CD4-positive, alpha-beta T cell (primary cell): ENCODE data around the gene LIPE. TPM values are rescaled to one million over a fixed set of nuclear protein-coding genes. Genes with fewer than 3 reads are reported as not detected.

Source experiments
- ATAC-seq: fragments of 200-7000 bp; cut with Tn5 transposase; one replicate; pipeline ENCODE4 v1.10.0; 2022; ENCODE audit warnings: mild to moderate bottlenecking; ENCODE audit not compliant: poor library complexity
- CTCF ChIA-PET: fragments of 350-600 bp; sonication (Branson Sonifier 250); formaldehyde crosslinking; loops from one replicate; lab custom pipeline; 2021; ENCODE audit warnings: antibody characterized with exemption, inconsistent platforms; lab: Charles Lee
- POLR2A ChIA-PET: fragments of 350-600 bp; sonication (Branson Sonifier 250); formaldehyde crosslinking; loops from one replicate; lab custom pipeline; 2021; ENCODE audit warnings: antibody characterized with exemption, inconsistent platforms; lab: Charles Lee
- DNase-seq, 14 experiments: peaks; one replicate each; pipeline ENCODE4 v3.0.0-alpha.2; 2013 to 2020; ENCODE audit warnings: mixed read lengths in 2 of 14
- H3K27ac ChIP-seq, 2 donors: one replicate each; pipeline versions ENCODE4 v1.5.1 to v1.7.0; 2013; ENCODE audit warnings: low read length in 2 of 2, low read depth in 1 of 2, mild to moderate bottlenecking in 1 of 2
- H3K27me3 ChIP-seq, 2 experiments: 1 replicate in 1 of 2; 2 replicates in 1 of 2; pipeline versions ENCODE4 v1.6.1 to v1.7.0; 2013; ENCODE audit warnings: low read length in 2 of 2, control low read depth in 1 of 2, mild to moderate bottlenecking in 1 of 2, moderate library complexity in 1 of 2; ENCODE audit not compliant: insufficient read depth in 2 of 2, control insufficient read depth in 1 of 2
- H3K36me3 ChIP-seq: one replicate; pipeline ENCODE4 v1.6.1; 2013; ENCODE audit warnings: low read length, control low read depth; ENCODE audit not compliant: insufficient read depth
- H3K4me1 ChIP-seq: one replicate; pipeline ENCODE4 v1.6.1; 2013; ENCODE audit warnings: low read length, control low read depth; ENCODE audit not compliant: insufficient read depth
- H3K4me3 ChIP-seq: one replicate; pipeline ENCODE4 v1.5.1; 2013; ENCODE audit warnings: mild to moderate bottlenecking, low read length, moderate library complexity
- H3K9me3 ChIP-seq, 2 experiments: 1 replicate in 1 of 2; 2 replicates in 1 of 2; pipeline versions ENCODE4 v1.6.1 to v1.7.0; 2013; ENCODE audit warnings: low read length in 2 of 2, mild to moderate bottlenecking in 2 of 2, control low read depth in 1 of 2, moderate library complexity in 1 of 2; ENCODE audit not compliant: control insufficient read depth in 1 of 2, insufficient read depth in 1 of 2
- H3K27ac Mint-ChIP-seq: one replicate; pipeline ENCODE4 v1.8.0; 2020; ENCODE audit warnings: mixed read lengths
- H3K27me3 Mint-ChIP-seq: one replicate; pipeline ENCODE4 v1.8.0; 2021; ENCODE audit warnings: mixed read lengths
- H3K36me3 Mint-ChIP-seq: one replicate; pipeline ENCODE4 v1.8.0; 2021; ENCODE audit warnings: low read depth, mixed read lengths
- H3K4me1 Mint-ChIP-seq: one replicate; pipeline ENCODE4 v1.8.0; 2021; ENCODE audit warnings: low read depth, mixed read lengths
- H3K4me3 Mint-ChIP-seq: one replicate; pipeline ENCODE4 v1.8.0; 2020; ENCODE audit warnings: mild to moderate bottlenecking, mixed read lengths
- H3K9me3 Mint-ChIP-seq: one replicate; pipeline ENCODE4 v1.8.0; 2020; ENCODE audit warnings: mixed read lengths
- CTCF ChIP-seq: fragments of 200-600 bp; IDR thresholded peaks from one replicate; pipeline ENCODE4 v1.8.0; 2022; ENCODE audit warnings: antibody characterized with exemption, mild to moderate bottlenecking
- intact Hi-C, 2 experiments: fragments of 100-400 bp; cut with DNase I in 1 of 2; cut with micrococcal nuclease in 1 of 2; formaldehyde crosslinking; loops; one replicate each; pipeline versions ENCODE4 v1.15.1 to v1.9.0; 2023 to 2025; cut with DNase I, micrococcal nuclease
- total RNA-seq, 174 experiments: library from RNA in 2 of 174; stranded (reverse) in 2 of 174; gene quantifications; one replicate each; pipeline ENCODE4 v1.2.3 and lab custom pipeline; 2021 to 2026

LIPE gene
- total RNA-seq, 2 experiments from 2014 or later = 7.6 to 8.2 TPM

GRCh38 chr19:42409477-42409876 lies 17.7 kb downstream of the LIPE start:
- no peak for ATAC-seq
- ChIA-PET CTCF (interaction anchor here (1.5 kb wide), 1 partner anchor 31 kb away, joined by 3 read pairs; no protein-coding TSS in a partner anchor), POLR2A (no interaction called here)
- H3K36me3 ChIP-seq = peaks cover 42% of the 10 kb centered on the region
- Mint-ChIP-seq H3K4me3 (no peak overlapping the region), H3K36me3 (peaks cover 29% of the 10 kb centered on the region), H3K27ac (no peak overlapping the region), H3K27me3 (no peaks in the 10 kb centered on the region), H3K4me1 (peaks cover 4% of the 10 kb centered on the region), H3K9me3 (no peaks in the 10 kb centered on the region)
- intact Hi-C loops = loop anchor here in 1 of 2 experiments (10.0 kb wide), 1 partner anchor 295 kb away; no protein-coding TSS in a partner anchor
- H3K4me3 ChIP-seq = no peak overlapping the region
- H3K9me3 ChIP-seq = no peaks in the 10 kb centered on the region
- H3K4me1 ChIP-seq = peaks cover 3% of the 10 kb centered on the region
- TF ChIP-seq CTCF = no peak
- no peak for DNase-seq
- H3K27me3 ChIP-seq = no peaks in the 10 kb centered on the region
- no peak overlapping the region for H3K27ac ChIP-seq

- no peak overlapping the region for H3K27ac ChIP-seq
- ChIA-PET POLR2A (no interaction called here), CTCF (no interaction called here)
- Mint-ChIP-seq H3K27me3 (no peaks in the 10 kb centered on the region), H3K9me3 (no peaks in the 10 kb centered on the region), H3K36me3 (peaks cover 24% of the 10 kb centered on the region), H3K4me1 (no peaks in the 10 kb centered on the region), H3K4me3 (no peak overlapping the region), H3K27ac (no peak overlapping the region)
- no peaks in the 10 kb centered on the region for H3K27me3 ChIP-seq
- intact Hi-C loops = loop anchor here in 1 of 2 experiments (10.0 kb wide), 1 partner anchor 293 kb away; no protein-coding TSS in a partner anchor
- H3K36me3 ChIP-seq = peaks cover 36% of the 10 kb centered on the region
- DNase-seq = no peak
- no peak for TF ChIP-seq CTCF
- ATAC-seq = no peak
- H3K4me1 ChIP-seq = peaks cover 3% of the 10 kb centered on the region
- H3K9me3 ChIP-seq = no peaks in the 10 kb centered on the region
- no peak overlapping the region for H3K4me3 ChIP-seq
Measured at GRCh38 chr19:42407816-42408175, 19.4 kb downstream of the LIPE start.

- no peaks in the 10 kb centered on the region for H3K9me3 ChIP-seq
- Mint-ChIP-seq H3K36me3 (peaks cover 24% of the 10 kb centered on the region), H3K27ac (no peak overlapping the region), H3K4me3 (no peak overlapping the region), H3K4me1 (peaks cover 2% of the 10 kb centered on the region), H3K27me3 (no peaks in the 10 kb centered on the region), H3K9me3 (no peaks in the 10 kb centered on the region)
- TF ChIP-seq CTCF = no peak
- DNase-seq = no peak
- no peak overlapping the region for H3K27ac ChIP-seq
- H3K27me3 ChIP-seq = no peaks in the 10 kb centered on the region
- peaks cover 4% of the 10 kb centered on the region for H3K4me1 ChIP-seq
- POLR2A ChIA-PET = no interaction called here
- peaks cover 36% of the 10 kb centered on the region for H3K36me3 ChIP-seq
- ATAC-seq = no peak
- intact Hi-C loops = loop anchor here in 1 of 2 experiments (10.0 kb wide), 1 partner anchor 292 kb away; no protein-coding TSS in a partner anchor
- CTCF ChIA-PET = no interaction called here
- H3K4me3 ChIP-seq = no peak overlapping the region
Measured at GRCh38 chr19:42407085-42407815, 19.9 kb downstream of the LIPE start.
